ENCODE measurements around the gene SPC24. TPM values are rescaled to one million over a fixed set of nuclear protein-coding genes. Genes with fewer than 3 reads are reported as not detected.
A peak's percentile ranks its signal among the peaks of the same experiment; 100 is the strongest.

The SPC24 gene
- total and polyA plus RNA-seq, 2 of the 4 experiments (the other 2 are of a cell fraction) = 12.2 to 97.5 TPM

GRCh38 chr19:11113140-11113708, 42.4 kb downstream of the SPC24 start:
- dilution Hi-C loops (cut with HindIII; ENCODE audit: low sequenced_read_pairs, unreplicated experiment) = no loop called here
- H4K8ac ChIP-seq (ENCODE audit: low read depth in 2 of 2, low read length in 2 of 2) = no peak overlapping the region
- peaks cover 4% of the 10 kb centered on the region; the same call in 1 of the 2 replicates for H4K20me1 ChIP-seq (ENCODE audit: insufficient read depth, low read length)
- H2BK5ac ChIP-seq (ENCODE audit: low read depth, low read length, poor library complexity, severe bottlenecking) = no peak overlapping the region
- peaks cover 0 to 25% of the 10 kb centered on the region in 2 experiments; a peak in 2 of 4 replicates for H3K79me1 ChIP-seq (ENCODE audit: low read depth in 1 of 2, low read length in 2 of 2)
- DNase-seq = no peak
- no peak overlapping the region for H2BK20ac ChIP-seq (ENCODE audit: low read depth, low read length)
- H3K14ac ChIP-seq (replicated peaks; ENCODE audit: low read depth, low read length) = no peak overlapping the region
- TF ChIP-seq FOS (IDR thresholded peaks at IDR 0.05; ENCODE audit: low read depth, low read length) (no peak), CHD1 (IDR thresholded peaks at IDR 0.05; ENCODE audit: low read depth, low read length) (no peak), NFE2L2 (IDR thresholded peaks at IDR 0.05; ENCODE audit: low read depth, low read length) (no peak), BHLHE40 (IDR thresholded peaks at IDR 0.05; ENCODE audit: low read depth, low read length) (no peak), MAFK (IDR thresholded peaks at IDR 0.05; ENCODE audit: low read depth, low read length) (no peak), MXI1 (IDR thresholded peaks at IDR 0.05; ENCODE audit: borderline replicate concordance, low read depth, low read length) (no peak), RFX5 (IDR thresholded peaks at IDR 0.05; ENCODE audit: low read depth, low read length) (no peak), CEBPB (IDR thresholded peaks at IDR 0.05; ENCODE audit: low read depth, low read length) (no peak), CTCF (conservative IDR thresholded peaks at IDR 0.05; ENCODE audit: low read depth, low read length) (no peak), RAD21 (IDR thresholded peaks at IDR 0.05; ENCODE audit: low read length) (no peak), SMC3 (IDR thresholded peaks at IDR 0.05; ENCODE audit: low read depth, low read length) (no peak), RCOR1 (IDR thresholded peaks at IDR 0.05; ENCODE audit: insufficient replicate concordance, low read length) (no peak)
- TF ChIP-seq, protein P1, sequence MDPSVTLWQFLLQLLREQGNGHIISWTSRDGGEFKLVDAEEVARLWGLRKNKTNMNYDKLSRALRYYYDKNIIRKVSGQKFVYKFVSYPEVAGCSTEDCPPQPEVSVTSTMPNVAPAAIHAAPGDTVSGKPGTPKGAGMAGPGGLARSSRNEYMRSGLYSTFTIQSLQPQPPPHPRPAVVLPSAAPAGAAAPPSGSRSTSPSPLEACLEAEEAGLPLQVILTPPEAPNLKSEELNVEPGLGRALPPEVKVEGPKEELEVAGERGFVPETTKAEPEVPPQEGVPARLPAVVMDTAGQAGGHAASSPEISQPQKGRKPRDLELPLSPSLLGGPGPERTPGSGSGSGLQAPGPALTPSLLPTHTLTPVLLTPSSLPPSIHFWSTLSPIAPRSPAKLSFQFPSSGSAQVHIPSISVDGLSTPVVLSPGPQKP (IDR thresholded peaks at IDR 0.05; ENCODE audit: borderline replicate concordance, low read depth, low read length) = no peak
- H3K27ac ChIP-seq (ENCODE audit: insufficient read depth, low read length) = no peak overlapping the region
- H2BK120ac ChIP-seq (ENCODE audit: low read depth, low read length) = no peak overlapping the region
- intact Hi-C loops (cut with micrococcal nuclease) = no loop called here
- H2AK9ac ChIP-seq (replicated peaks; ENCODE audit: low read depth, low read length, poor library complexity) = no peak overlapping the region
- no peak overlapping the region for H3K18ac ChIP-seq (ENCODE audit: low read depth, low read length)
- no peak overlapping the region for H2AK5ac ChIP-seq (ENCODE audit: low read depth, low read length)
- no peak overlapping the region for H2BK15ac ChIP-seq (ENCODE audit: low read depth, low read length)
- H4K5ac ChIP-seq (ENCODE audit: low read depth, low read length) = no peak overlapping the region
- POLR2A ChIA-PET (ENCODE audit: unreplicated experiment) = no interaction called here
- peak overlapping the region; percentile 51 for H2AFZ ChIP-seq (replicated peaks; ENCODE audit: low read length, poor library complexity)
- H3K9me1 ChIP-seq (ENCODE audit: insufficient read depth, low read length) = no peaks in the 10 kb centered on the region; the same call in 1 of the 2 replicates
- H3K4me1 ChIP-seq (ENCODE audit: control insufficient read depth, insufficient read depth, low read length) = no peaks in the 10 kb centered on the region
- H4K91ac ChIP-seq (ENCODE audit: insufficient read depth, low read depth, low read length) = no peak overlapping the region
- peaks cover 73% of the 10 kb centered on the region for H3K36me3 ChIP-seq (ENCODE audit: control insufficient read depth, insufficient read depth, low read length)
- in situ Hi-C loops (cut with MboI; ENCODE audit: low sequenced_read_pairs) = no loop called here
- no peaks in the 10 kb centered on the region for H3K9me3 ChIP-seq (ENCODE audit: control insufficient read depth, insufficient read depth, low read length)
- no peak overlapping the region for H3K4ac ChIP-seq (ENCODE audit: low read depth, low read length)
- no peak overlapping the region for H3K4me3 ChIP-seq (ENCODE audit: insufficient read depth, low read depth, low read length)
- no TSS peak for BruUV-seq (replicated peaks)
- CTCF ChIA-PET = no interaction called here
- no peak overlapping the region for H3K56ac ChIP-seq (ENCODE audit: extremely low read depth, insufficient read depth, low read length)
- no peak overlapping the region for H3K9ac ChIP-seq (ENCODE audit: low read depth, low read length)
- H3K4me2 ChIP-seq (ENCODE audit: low read depth, low read length) = no peak overlapping the region
- no peak for ATAC-seq (ENCODE audit: low read depth)
- H3K27me3 ChIP-seq (ENCODE audit: control insufficient read depth, insufficient read depth, low read length) = no peaks in the 10 kb centered on the region
- 94% methylated on average over 10 of the region's 27 CpGs; no CpG with 5 or more reads in 1 of the 2 experiments for WGBS, 2 experiments (ENCODE audit: extremely low coverage in 2 of 2, insufficient read length in 1 of 2)
- H3K23ac ChIP-seq (ENCODE audit: low read depth, low read length) = no peak overlapping the region
